ENCODE data around the gene GUCY1A2.

DNA sequence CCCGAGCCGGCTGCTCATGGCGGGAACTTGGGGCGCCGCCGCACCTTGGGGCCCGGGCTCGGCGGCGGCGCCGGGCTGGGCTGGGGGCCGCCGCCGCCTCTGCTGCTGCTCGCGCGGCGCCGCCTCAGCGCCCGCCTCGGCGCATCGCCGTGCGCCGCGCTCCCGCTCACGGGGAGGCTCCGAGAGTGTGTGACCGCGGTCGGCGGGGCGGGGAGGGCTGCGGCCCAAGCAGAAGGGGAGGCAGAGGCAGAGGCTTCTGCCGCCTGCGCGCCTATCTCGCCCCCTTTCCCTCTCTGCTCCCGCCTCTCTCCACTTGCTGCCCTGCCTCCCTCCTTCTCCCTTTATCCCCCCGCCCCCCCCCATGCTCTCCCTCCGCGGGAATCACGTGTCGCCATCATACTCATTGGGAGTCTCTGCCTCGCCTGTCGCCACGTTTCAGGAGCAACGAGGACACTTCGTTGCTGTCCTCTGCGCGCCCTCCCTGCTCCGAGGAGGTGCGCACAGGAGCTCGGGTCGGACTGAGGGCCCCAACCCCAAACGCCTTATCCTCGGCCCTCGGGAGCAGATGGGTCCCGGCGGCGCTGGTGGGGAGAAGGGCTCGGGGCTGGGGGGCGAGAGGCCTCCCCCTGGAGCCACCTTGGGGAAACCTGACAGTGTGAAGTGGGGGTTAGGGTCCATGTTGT lies at the start of gene GUCY1A2:
- TF ChIP-seq EZH2 (IDR thresholded peaks at IDR 0.05; ENCODE audit: low read length, unreplicated experiment), result no peak
- TF ChIP-seq, protein P1, sequence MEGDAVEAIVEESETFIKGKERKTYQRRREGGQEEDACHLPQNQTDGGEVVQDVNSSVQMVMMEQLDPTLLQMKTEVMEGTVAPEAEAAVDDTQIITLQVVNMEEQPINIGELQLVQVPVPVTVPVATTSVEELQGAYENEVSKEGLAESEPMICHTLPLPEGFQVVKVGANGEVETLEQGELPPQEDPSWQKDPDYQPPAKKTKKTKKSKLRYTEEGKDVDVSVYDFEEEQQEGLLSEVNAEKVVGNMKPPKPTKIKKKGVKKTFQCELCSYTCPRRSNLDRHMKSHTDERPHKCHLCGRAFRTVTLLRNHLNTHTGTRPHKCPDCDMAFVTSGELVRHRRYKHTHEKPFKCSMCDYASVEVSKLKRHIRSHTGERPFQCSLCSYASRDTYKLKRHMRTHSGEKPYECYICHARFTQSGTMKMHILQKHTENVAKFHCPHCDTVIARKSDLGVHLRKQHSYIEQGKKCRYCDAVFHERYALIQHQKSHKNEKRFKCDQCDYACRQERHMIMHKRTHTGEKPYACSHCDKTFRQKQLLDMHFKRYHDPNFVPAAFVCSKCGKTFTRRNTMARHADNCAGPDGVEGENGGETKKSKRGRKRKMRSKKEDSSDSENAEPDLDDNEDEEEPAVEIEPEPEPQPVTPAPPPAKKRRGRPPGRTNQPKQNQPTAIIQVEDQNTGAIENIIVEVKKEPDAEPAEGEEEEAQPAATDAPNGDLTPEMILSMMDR (conservative IDR thresholded peaks at IDR 0.05; ENCODE audit: low read depth, low read length), result no peak
- no peak for TF ChIP-seq EZH2phosphoT487 (IDR thresholded peaks at IDR 0.05; ENCODE audit: borderline replicate concordance, low read length)
